K562 (cell line): ENCODE results near the gene LASP1. TPM values are rescaled to one million over a fixed set of nuclear protein-coding genes. Genes with fewer than 3 reads are reported as not detected.

Experiments used
- CHCHD3 ChIP-seq: fragments of 250-450 bp; sonication (Bioruptor Pico); IDR thresholded peaks from 2 replicates; pipeline ENCODE4 v2.1.2; 2022; ENCODE audit warnings: mild to moderate bottlenecking
- CHD7 ChIP-seq: fragments of 200-600 bp; sonication (generic); IDR thresholded peaks from one replicate; pipeline ENCODE4 v1.6.1; 2012; ENCODE audit warnings: mild to moderate bottlenecking, low read depth, low read length, inconsistent platforms
- COPS2 ChIP-seq: fragments of 450-650 bp; conservative IDR thresholded peaks from 2 replicates; pipeline ENCODE4 v1.6.1; 2016; ENCODE audit warnings: mild to moderate bottlenecking, moderate library complexity
- FIP1L1 ChIP-seq: fragments of 200-400 bp; formaldehyde crosslinking; IDR thresholded peaks from 2 replicates; pipeline ENCODE4 v1.6.1; 2018; ENCODE audit warnings: mild to moderate bottlenecking, low read depth, low read length; ENCODE audit not compliant: poor library complexity, severe bottlenecking
- HMBOX1 ChIP-seq: sonication (generic); IDR thresholded peaks from 2 replicates; pipeline ENCODE4 v1.6.1; 2016
- MED1 ChIP-seq: sonication (generic); formaldehyde crosslinking; IDR thresholded peaks from 2 replicates; pipeline ENCODE4 v1.8.1; 2023; ENCODE audit warnings: missing genetic modification reagents, borderline replicate concordance
- MIER1 ChIP-seq: fragments of 450-650 bp; IDR thresholded peaks from 2 replicates; pipeline ENCODE4 v1.6.1; 2016; ENCODE audit warnings: antibody characterized with exemption, mild to moderate bottlenecking, low read depth
- NONO ChIP-seq, 2 experiments: fragments of 200-400 bp in 1 of 2; fragments of 450-650 bp in 1 of 2; formaldehyde crosslinking in 1 of 2; IDR thresholded peaks; 2 replicates each; pipeline ENCODE4 v1.6.1; 2017; ENCODE audit warnings: low read depth in 2 of 2, mild to moderate bottlenecking in 2 of 2, moderate library complexity in 2 of 2, low read length in 1 of 2
- ZBTB17 ChIP-seq: fragments of 450-650 bp; formaldehyde crosslinking; IDR thresholded peaks from 2 replicates; pipeline ENCODE4 v1.4.0; 2020; ENCODE audit warnings: mild to moderate bottlenecking
- ZBTB49 ChIP-seq: sonication (generic); formaldehyde crosslinking; IDR thresholded peaks from 2 replicates; pipeline ENCODE4 v1.8.0; 2022; ENCODE audit warnings: missing genetic modification reagents, mild to moderate bottlenecking, borderline replicate concordance
- ZNF263 ChIP-seq: sonication (generic); formaldehyde crosslinking; IDR thresholded peaks from 2 replicates; pipeline ENCODE4 v1.8.0; 2022; ENCODE audit warnings: mild to moderate bottlenecking, missing genetic modification reagents, borderline replicate concordance
- polyA plus RNA-seq, 8 experiments: library from polyadenylated mRNA; depleted of rRNA in 4 of 8; stranded (reverse) in 5 of 8; unstranded in 3 of 8; fragments of >200 nt; fragmentation: Nextera tagmentation in 2 of 8; fragmentation: Illumina TruSeq in 1 of 8; extraction: Ambion mirVana in 2 of 8; extraction: Trizol in 1 of 8; gene quantifications; 2 replicates each; pipeline versions ENCODE4 v1.2.1 to v1.2.3, GENCODE V29; 2011 to 2014; ENCODE audit warnings: inconsistent platforms in 1 of 8, missing spikeins in 1 of 8
- total RNA-seq, 7 experiments: library from RNA; depleted of rRNA in 6 of 7; stranded (reverse); fragments of >200 nt in 6 of 7; fragmentation: Illumina TruSeq in 2 of 7; extraction: Trizol in 2 of 7; gene quantifications; 2 replicates each; pipeline versions ENCODE4 v1.2.1 to v1.2.3, GENCODE V29; 2011 to 2021; ENCODE audit warnings: low replicate concordance in 1 of 7

The LASP1 gene
- total and polyA plus RNA-seq, 9 of the 15 experiments (the other 6 are each of a cell fraction or from before 2014, with no cell fraction given) = 23.0 to 125 (median 55.3) TPM

- TF ChIP-seq ZBTB49 (CRISPR knock-in tag) = no peak
- TF ChIP-seq CHCHD3 (CRISPR knock-in tag) = no peak
- 0 out of 2 replicates have a peak, but pooled peaks have one; percentile 26 for TF ChIP-seq ZBTB17 (CRISPR knock-in tag)
- no peak; the same call in 1 of the 2 replicates for TF ChIP-seq MED1 (CRISPR knock-in tag)
- TF ChIP-seq CHD7 = no peak
- TF ChIP-seq MIER1 = no peak
- peak; percentile 75; the same call in 1 of the 2 replicates for TF ChIP-seq COPS2
- TF ChIP-seq ZNF263 (CRISPR knock-in tag) = peak; percentile 12; the same call in 1 of the 2 replicates
- peak in 1 of 2 experiments; percentile 59; a peak in 2 of 4 replicates for TF ChIP-seq NONO (IDR thresholded peaks at IDR 0.05; ENCODE audit: low read depth in 2 of 2, low read length in 1 of 2)
- TF ChIP-seq FIP1L1 = no peak
- no peak for TF ChIP-seq HMBOX1
Observed at GRCh38 chr17:38824899-38825761, 44.7 kb upstream of the LASP1 start, which contains the start of gene CWC25 (continued).
